Hepatocyte (in vitro differentiated cells): ENCODE results near the gene KPNA3. TPM values are rescaled to one million over a fixed set of nuclear protein-coding genes. Genes with fewer than 3 reads are reported as not detected.

Experiments
- DNase-seq: peaks from one replicate; pipeline ENCODE4 v3.0.0-alpha.2; 2016; ENCODE audit warnings: low spot score
- H2AFZ ChIP-seq: fragments of 200-600 bp; sonication (generic); 2 replicates; pipeline ENCODE4 v1.6.0; 2016; ENCODE audit warnings: antibody characterized with exemption, mild to moderate bottlenecking
- H3K27ac ChIP-seq: fragments of 200-600 bp; sonication (generic); 2 replicates; pipeline ENCODE4 v1.5.1; 2016; ENCODE audit warnings: mild to moderate bottlenecking
- H3K27me3 ChIP-seq: fragments of 200-600 bp; sonication (generic); 2 replicates; pipeline ENCODE4 v1.6.1; 2016
- H3K36me3 ChIP-seq: fragments of 200-600 bp; sonication (generic); replicated peaks from 2 replicates; pipeline ENCODE4 v1.5.1; 2016; ENCODE audit warnings: low read depth; ENCODE audit not compliant: insufficient read depth
- H3K4me1 ChIP-seq: fragments of 200-600 bp; sonication (generic); 2 replicates; pipeline ENCODE4 v1.5.1; 2016; ENCODE audit warnings: mild to moderate bottlenecking, moderate library complexity; ENCODE audit not compliant: insufficient read depth
- H3K4me2 ChIP-seq: fragments of 200-600 bp; sonication (generic); 2 replicates; pipeline ENCODE4 v1.6.0; 2016
- H3K4me3 ChIP-seq: fragments of 200-600 bp; sonication (generic); 2 replicates; pipeline ENCODE4 v1.5.1; 2016; ENCODE audit warnings: mild to moderate bottlenecking
- H3K79me2 ChIP-seq: fragments of 200-600 bp; sonication (generic); 2 replicates; pipeline ENCODE4 v1.6.0; 2017; ENCODE audit warnings: mild to moderate bottlenecking
- H3K9me2 ChIP-seq: fragments of 200-600 bp; sonication (generic); replicated peaks from 2 replicates; pipeline ENCODE4 v1.6.0; 2017; ENCODE audit warnings: mild to moderate bottlenecking; ENCODE audit not compliant: insufficient read depth
- H3K9me3 ChIP-seq: fragments of 200-600 bp; sonication (generic); 2 replicates; pipeline ENCODE4 v1.5.1; 2016; ENCODE audit warnings: low read depth, mild to moderate bottlenecking
- H4K20me1 ChIP-seq: fragments of 200-600 bp; sonication (generic); 2 replicates; pipeline ENCODE4 v1.6.0; 2016; ENCODE audit warnings: mild to moderate bottlenecking; ENCODE audit not compliant: insufficient read depth, poor library complexity, severe bottlenecking
- CTCF ChIP-seq: fragments of 200-600 bp; sonication (generic); IDR thresholded peaks from 2 replicates; pipeline ENCODE4 v1.5.1; 2016; ENCODE audit warnings: antibody characterized with exemption, mild to moderate bottlenecking; ENCODE audit not compliant: poor library complexity
- EZH2 ChIP-seq: fragments of 200-600 bp; sonication (generic); IDR thresholded peaks from 2 replicates; pipeline ENCODE4 v1.6.1; 2016; ENCODE audit warnings: antibody characterized with exemption, mild to moderate bottlenecking, borderline replicate concordance
- EZH2phosphoT487 ChIP-seq: fragments of 200-600 bp; sonication (generic); IDR thresholded peaks from one replicate; pipeline ENCODE4 v1.6.1; 2018; ENCODE audit warnings: antibody characterized with exemption, mild to moderate bottlenecking, low read depth, moderate library complexity; ENCODE audit not compliant: unreplicated experiment, severe bottlenecking
- WGBS: methylation state at CpG from one replicate; pipeline ENCODE4 v1.1.6; 2016; ENCODE audit warnings: low lambda C conversion rate; ENCODE audit errors: missing lambda C conversion rate; 5-methylcytosine and 5-hydroxymethylcytosine counted together
- polyA plus RNA-seq: library from polyadenylated mRNA; unstranded; fragments of >200 nt; fragmentation: Nextera tagmentation; extraction: Ambion mirVana; gene quantifications from 2 replicates; pipeline ENCODE4 v1.2.1, GENCODE V29; 2016
- total RNA-seq: library from RNA; depleted of rRNA; stranded (reverse); fragments of >200 nt; gene quantifications from 2 replicates; pipeline ENCODE4 v1.2.3, GENCODE V29; 2014

KPNA3 gene
- total and polyA plus RNA-seq, 2 experiments from 2014 or later: 41.1 to 61.8 TPM

DNA sequence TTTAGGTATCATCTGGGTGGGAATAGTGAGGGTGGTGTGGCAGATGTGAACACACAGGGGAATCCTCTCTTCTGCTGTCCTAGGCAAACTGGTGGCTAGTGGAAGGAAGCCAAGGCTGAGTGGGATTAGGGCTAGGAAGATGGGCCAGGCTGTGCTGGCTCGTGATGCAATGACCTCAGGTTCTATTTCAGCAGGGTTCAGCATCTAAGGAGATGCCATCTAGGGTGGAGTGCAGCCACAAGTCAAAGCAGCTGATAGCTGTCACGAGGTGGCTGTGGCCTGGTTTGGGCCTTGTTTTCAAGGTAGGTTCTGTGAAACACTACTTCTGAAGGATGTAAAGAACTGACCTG is 142.5 kb downstream of the KPNA3 start:
- H3K9me2 ChIP-seq: no peaks in the 10 kb centered on the region
- H3K4me1 ChIP-seq: no peaks in the 10 kb centered on the region
- H3K4me3 ChIP-seq: no peak overlapping the region
- TF ChIP-seq EZH2phosphoT487 (no peak), CTCF (no peak), EZH2 (no peak)
- H3K9me3 ChIP-seq: no peaks in the 10 kb centered on the region
- H4K20me1 ChIP-seq: no peaks in the 10 kb centered on the region
- H3K27me3 ChIP-seq: no peaks in the 10 kb centered on the region
- 94% methylated on average over 2 of the region's 2 CpGs for WGBS
- no peak overlapping the region for H3K27ac ChIP-seq
- H2AFZ ChIP-seq: no peak overlapping the region
- DNase-seq: no peak
- no peaks in the 10 kb centered on the region for H3K36me3 ChIP-seq
- H3K79me2 ChIP-seq: no peaks in the 10 kb centered on the region
- H3K4me2 ChIP-seq: no peak overlapping the region

Other genes with a start within 250 kb of the KPNA3 start
- 24.3 and 25.1 TPM in 2 replicates for gene RCBTB1, start 207.1 kb downstream of the KPNA3 start, total RNA-seq
- 10.5 and 14.6 TPM in 2 replicates for gene RCBTB1, start 207.1 kb downstream of the KPNA3 start, polyA plus RNA-seq
- gene ARL11, start 164.2 kb downstream of the KPNA3 start, total RNA-seq: 0.10 TPM in 1 of 2 replicates, not detected in the other
- 0.22 TPM in 1 of 2 replicates, not detected in the other for gene ARL11, start 164.2 kb downstream of the KPNA3 start, polyA plus RNA-seq
- 174 and 180 TPM in 2 replicates for gene EBPL, start 101.2 kb downstream of the KPNA3 start, total RNA-seq
- 109 and 135 TPM in 2 replicates for gene EBPL, start 101.2 kb downstream of the KPNA3 start, polyA plus RNA-seq
- 10.3 and 12.1 TPM in 2 replicates for gene SPRYD7, start 143.7 kb upstream of the KPNA3 start, total RNA-seq
- 15.9 and 16.6 TPM in 2 replicates for gene SPRYD7, start 143.7 kb upstream of the KPNA3 start, polyA plus RNA-seq
- 18.1 and 22.2 TPM in 2 replicates for gene TRIM13, start 204.4 kb upstream of the KPNA3 start, total RNA-seq
- 24.0 and 24.4 TPM in 2 replicates for gene TRIM13, start 204.4 kb upstream of the KPNA3 start, polyA plus RNA-seq
- 1.3 and 3.1 TPM in 2 replicates for gene KCNRG, start 222.8 kb upstream of the KPNA3 start, total RNA-seq
- 0.24 and 0.57 TPM in 2 replicates for gene KCNRG, start 222.8 kb upstream of the KPNA3 start, polyA plus RNA-seq